ENCODE results near the gene RAB11B.
"Not testable (repeated sequence)": the region's sequence is repeated elsewhere in the genome, so short reads cannot be mapped to it uniquely, and the experiment has no call there.

- TF ChIP-seq, protein P1, sequence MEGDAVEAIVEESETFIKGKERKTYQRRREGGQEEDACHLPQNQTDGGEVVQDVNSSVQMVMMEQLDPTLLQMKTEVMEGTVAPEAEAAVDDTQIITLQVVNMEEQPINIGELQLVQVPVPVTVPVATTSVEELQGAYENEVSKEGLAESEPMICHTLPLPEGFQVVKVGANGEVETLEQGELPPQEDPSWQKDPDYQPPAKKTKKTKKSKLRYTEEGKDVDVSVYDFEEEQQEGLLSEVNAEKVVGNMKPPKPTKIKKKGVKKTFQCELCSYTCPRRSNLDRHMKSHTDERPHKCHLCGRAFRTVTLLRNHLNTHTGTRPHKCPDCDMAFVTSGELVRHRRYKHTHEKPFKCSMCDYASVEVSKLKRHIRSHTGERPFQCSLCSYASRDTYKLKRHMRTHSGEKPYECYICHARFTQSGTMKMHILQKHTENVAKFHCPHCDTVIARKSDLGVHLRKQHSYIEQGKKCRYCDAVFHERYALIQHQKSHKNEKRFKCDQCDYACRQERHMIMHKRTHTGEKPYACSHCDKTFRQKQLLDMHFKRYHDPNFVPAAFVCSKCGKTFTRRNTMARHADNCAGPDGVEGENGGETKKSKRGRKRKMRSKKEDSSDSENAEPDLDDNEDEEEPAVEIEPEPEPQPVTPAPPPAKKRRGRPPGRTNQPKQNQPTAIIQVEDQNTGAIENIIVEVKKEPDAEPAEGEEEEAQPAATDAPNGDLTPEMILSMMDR (IDR thresholded peaks at IDR 0.05): not testable (repeated sequence)
- TF ChIP-seq POLR2A (IDR thresholded peaks at IDR 0.05): not testable (repeated sequence)
These were observed 4.6 kb upstream of the RAB11B start for GRCh38 chr19:8385566-8385965.

Measured in gastroesophageal sphincter (tissue), 3 donors.